NCI-H345 treated with DMSO at 0.1 percent for 48 hours (cell line): Measurements from ENCODE around the gene NRIP1.

Source experiments
- DNase-seq: peaks from one replicate; lab custom pipeline; 2025; ENCODE audit not compliant: unreplicated experiment; lab: John Stamatoyannopoulos, UW

The NRIP1 gene

DNA sequence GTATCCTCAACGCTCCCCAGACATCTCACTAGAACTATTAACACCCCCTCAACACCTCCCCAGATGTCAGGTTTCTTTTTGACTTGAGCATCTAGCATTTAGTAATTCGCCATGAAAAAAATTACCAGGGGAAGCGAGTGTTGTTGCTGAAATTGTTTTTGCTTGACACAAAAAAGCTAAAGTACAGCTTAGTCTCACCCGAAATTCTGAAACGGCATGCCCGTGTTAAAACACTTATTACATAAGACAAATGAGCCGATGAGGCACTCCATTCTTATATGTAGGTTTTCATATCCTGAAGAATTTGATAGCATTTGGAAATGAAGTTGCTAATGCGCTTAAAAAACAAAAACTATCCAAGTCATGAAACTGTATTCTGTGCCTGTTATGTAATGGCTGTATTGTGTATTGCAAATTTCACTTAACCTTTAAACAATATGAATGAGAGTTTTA, 1.3 kb upstream of the NRIP1 start:
- DNase-seq, result no peak

DNA sequence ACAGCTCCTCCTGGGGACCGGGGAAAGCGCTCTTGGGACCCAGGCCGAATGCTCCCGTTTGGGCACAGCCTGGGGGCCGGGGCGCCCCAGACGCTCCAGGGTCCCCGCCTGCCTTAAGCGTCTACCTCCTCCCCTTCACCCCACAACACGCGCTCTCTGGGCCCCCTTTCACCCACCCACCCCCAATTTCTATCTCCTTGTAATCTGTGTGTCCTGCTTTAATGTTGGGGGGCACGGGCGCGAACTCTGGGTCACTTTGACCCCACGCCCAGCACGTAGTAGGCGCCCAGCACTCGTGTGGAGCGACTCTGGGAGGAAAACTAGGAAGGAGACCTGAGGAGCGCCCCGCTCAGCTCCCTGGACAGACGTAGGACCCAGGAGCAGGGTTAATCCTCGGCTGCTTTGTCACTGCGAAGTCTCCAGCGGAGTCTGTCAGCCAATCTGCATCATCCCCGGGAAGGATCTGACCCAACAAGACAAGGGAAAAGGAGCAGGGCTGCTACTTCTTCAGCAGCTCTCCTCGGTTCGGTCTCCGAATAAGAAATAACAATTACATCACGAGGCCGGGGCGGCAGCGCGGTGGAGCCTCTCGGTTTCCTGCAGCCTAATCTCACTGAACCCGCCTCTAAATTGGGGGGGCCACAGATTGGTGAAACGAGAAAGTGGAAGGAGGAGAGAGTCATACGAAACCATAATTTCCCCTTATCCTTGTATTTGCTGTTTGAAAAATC, 757 bp upstream of the NRIP1 start:
- DNase-seq, result no peak

DNA sequence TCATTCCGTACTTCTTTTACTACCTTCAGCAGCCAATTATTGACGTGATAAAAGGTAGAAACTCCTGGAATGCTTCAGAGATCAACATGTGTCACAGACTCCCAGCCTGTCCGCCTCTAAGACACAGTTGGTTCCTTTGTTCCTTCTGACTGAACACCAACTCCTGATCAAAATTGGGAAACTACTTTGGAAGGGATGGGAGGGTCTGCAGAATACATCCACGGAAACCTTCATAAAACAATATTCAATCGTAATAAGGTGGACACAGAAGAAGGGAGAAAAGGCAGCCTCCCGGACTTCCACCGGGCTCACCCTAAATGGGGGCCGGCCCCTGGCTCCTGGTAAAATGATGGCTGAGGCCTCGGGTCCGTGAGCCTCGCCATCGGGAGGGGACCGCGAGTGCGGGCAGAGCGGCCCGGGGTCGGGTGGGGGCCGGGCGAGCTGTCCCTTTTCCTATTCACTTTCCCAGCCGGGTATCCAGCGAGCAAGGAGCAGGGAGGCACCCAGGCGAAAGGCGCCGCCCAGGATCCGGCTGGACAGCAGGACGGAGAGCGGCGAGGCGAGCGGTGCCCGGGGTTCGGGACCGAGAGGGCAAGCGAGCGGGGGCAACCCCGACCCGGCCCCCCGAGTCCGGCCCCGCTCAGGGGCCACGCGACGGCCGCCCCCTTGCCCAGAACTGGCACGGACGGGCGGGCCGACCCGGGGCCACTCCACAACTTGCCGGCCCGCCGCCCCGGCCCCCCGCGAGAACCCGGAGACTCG, 805 bp downstream of the NRIP1 start:
- DNase-seq, result no peak

DNA sequence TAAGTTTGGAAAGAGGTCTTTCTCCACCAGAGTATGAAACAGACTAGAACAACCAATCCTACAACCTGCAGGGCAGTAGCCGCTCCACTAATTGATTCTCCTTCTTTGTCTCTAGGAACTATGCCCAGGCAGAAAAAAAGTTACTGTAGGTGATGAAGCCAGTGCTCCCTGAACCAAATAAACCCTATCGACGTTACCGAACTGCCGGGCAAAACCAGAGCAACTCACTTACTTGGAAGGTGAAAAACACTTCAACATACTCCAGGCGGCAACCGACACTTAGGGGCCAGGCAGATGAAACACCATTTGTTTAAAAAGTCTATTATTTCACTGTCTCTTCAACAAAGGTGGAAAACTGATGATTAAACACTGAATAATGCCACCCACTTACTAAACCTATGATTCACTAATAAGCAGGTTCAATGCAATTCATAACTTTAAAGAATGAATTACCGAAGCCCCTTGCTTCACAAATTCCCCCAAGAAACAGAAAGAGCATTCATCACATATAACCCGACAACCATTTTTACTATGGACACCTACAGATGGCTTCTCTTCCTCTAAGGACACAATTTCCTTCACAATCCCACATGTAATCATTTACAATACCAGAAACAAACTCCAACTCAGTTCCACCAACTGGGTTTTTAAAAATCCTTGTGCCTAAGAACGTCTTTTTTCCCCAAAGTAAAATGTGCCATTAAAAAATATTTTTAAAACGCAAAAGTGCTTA, 1.6 kb downstream of the NRIP1 start:
- DNase-seq, result no peak

DNA sequence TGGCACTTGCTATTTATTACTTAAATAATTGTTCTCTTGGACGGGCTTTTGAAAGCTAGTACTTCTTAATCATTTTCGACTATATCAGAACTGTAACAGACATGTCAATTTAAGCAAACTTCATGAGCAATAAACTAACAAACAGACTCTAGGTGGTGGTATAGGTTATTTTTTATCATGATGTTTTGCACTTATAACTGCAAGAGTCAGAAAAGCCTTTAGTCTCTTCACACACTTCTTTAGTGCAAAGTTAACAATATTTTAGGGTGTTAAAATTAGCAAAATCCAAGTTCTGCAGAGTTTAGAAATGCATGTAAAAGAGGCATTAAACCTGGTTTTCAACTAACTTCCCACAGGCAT, 2.2 kb downstream of the NRIP1 start:
- no peak for DNase-seq

DNA sequence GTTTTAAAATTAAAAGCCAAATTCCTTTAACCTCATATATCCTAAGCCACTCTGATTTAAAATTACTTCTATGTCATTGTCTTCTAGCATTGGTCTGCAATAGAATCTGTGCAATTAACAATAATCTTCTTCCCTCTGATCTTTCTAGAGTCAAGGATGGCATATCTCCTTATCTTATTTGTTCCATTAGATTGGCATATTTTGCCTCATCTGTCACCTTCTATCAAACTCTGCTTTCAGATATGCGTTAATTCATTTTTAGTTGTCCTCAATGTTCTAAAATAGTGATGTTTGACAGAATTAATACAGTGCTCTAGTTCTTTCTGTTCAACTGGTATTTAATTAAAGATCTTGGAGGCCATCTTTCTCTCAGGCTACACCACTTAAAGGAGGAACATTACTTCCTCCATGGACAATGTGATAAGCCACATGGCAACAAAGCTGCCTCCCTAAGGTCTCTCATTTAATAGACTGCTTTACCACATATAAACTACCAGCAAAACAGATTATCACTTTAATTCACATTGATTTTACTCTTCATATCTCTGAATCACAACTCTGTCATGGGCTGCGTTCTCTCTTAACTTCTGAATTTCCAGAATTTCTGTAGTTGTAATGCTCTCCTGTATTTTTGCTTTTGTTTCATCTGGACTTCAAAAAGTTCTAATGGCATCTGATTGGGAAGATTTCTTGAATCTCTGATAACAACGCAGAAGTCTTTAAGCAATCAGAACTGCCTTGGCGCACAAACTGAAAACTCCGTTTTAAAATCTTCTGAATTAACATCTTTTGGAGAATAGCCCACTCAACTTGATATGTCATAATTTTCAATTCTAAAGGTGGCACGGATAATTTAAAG, 2.8 kb downstream of the NRIP1 start:
- DNase-seq, result no peak

DNA sequence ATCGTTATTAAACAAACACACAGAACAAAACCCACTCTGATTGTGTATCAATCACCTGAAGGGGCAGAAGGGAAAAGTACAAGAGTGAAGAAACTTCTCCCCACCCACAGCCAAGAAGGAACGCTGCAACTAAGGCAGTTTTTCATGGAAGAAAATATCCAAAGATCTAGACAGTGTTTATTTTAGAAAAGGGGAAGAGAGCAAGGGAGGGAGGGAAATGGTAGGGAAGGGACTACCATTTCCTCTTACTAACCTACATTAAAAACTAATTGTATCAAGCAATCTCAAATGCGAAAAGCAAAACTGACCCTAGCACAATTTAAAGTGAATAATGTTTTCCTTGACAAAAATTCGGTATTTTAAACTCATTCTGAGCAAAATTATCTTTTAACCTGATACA, 3.5 kb downstream of the NRIP1 start:
- no peak for DNase-seq

DNA sequence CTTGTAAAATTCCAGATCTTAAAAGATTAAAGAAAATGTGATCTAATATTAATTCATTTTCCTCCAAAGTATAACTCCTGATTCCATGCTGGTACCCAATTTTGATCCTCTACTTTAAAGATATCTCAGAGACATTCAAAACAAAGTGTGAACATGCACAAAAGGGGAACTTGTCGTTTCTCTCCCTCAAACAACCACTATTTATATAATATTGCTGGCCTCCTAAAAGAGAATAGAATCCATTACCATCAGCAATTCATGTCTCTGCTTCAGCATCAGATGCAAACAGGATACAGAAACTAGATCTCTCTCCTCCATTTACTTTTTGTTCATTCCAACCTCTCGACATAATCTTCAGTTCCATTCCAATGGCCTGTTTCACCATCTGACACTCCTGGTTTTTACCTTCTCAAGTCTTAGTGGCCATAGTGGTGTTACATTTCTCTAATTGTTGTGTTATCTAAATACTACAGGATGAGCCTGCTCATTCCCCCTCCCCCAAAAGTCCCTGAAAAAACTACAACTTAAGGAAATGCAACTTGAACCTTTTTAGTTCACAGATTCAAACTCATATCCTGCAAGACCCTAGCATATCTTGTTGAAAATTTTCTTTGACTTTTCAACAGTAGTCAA, 4.1 kb downstream of the NRIP1 start:
- DNase-seq, result no peak

DNA sequence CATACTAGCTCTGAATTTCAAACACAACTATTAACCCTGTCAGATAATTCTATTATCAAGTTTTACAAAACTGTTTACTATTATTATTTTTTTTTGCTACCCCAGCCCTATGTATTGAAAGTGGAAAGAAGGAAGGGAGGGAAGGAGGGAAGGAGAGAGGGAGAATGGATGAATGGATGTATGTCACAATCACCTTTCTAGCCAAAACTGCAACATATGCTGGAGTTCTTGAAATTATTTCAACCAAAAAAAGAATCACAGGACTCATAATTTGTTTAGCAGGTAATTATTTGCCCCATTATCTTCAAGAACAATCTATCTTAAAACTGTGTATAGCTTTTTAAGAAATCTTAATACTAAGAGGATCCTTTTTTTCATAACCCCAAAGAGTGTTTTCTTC, 5.4 kb downstream of the NRIP1 start:
- DNase-seq, result no peak

DNA sequence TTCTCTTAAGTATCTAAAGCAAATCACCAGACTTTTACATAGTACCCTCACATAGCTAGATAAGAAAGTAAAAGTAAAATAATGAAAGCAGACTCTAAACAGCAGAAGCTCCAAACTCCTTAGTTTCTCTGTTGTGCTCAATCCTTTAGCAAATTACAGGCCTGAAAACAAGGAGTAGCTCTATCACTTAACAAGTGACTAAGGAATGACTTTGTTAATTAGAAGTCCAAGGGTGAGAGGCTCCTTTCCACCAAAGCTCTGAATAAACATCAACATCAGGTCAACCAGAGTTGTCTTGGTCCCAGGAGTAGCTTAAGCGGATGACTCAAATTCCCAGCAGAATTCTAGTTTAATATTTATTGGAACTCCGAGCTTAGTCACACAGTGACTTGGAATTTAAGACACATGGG, 5.9 kb downstream of the NRIP1 start:
- DNase-seq, result no peak

DNA sequence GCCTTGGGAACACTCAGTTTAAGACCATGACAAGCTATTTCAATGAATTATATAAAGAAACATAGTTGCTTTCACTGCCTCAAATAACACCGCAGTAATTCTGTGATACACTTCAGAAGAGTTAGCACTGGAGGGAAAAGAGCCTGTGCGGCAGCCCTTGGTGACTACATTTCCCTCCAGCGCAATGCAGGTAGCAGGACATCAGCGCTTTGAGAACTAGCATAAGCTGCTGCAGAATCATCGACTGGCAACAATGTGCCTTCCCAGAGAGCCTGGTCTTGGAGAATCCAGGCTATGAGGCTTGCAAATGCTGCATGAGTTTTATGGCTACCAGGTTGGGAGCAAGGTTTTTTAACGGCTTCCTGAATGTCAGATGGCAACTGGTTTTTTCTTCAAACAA, 7.5 kb downstream of the NRIP1 start:
- no peak for DNase-seq

DNA sequence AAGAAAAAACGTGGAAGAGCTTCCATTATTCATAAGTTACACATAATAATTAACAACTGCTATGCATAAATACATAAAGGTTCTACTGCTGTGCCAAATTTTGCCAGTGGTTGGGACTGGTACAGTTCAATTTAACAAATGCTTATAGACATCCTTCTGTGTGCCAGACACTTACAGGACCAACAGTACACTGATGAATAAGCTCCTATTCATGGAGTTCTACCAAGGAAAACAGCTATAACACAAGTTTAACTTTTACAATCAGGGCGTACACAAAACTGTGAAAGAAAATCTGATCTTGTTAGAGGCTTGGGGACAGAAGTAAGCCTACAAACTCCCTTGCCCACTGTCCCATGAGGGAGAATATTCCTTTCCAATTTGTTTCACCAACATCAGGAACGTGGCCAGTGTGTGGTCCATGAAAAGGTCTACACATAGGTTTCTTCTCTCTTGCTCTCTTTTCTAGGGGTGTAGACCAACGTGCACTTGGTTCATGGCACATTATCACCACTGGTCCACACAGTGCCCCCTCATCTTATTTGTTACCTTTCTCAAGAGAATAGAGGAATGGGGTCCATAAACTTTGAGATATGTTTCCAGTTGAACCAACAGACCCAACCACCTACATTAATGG, 10.1 kb downstream of the NRIP1 start:
- DNase-seq, result no peak

DNA sequence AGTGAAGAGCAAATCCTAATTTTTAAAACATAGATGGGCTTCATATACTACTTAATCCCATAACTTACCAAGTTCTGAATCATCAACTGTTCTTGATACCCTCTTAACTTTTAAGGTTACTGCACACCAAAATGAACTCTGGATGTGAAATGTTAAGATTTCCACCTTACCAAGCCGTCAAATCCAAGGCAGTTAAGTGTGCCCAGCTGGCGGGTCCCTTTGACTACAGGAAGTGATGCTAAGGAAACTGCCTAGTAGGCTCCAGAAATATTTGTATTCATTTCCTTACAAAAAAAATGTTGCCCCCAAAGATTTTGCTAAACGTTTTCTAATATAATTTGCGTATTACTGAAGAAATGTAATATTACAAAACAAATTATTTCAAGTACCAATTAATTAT, 10.7 kb downstream of the NRIP1 start:
- DNase-seq, result no peak

DNA sequence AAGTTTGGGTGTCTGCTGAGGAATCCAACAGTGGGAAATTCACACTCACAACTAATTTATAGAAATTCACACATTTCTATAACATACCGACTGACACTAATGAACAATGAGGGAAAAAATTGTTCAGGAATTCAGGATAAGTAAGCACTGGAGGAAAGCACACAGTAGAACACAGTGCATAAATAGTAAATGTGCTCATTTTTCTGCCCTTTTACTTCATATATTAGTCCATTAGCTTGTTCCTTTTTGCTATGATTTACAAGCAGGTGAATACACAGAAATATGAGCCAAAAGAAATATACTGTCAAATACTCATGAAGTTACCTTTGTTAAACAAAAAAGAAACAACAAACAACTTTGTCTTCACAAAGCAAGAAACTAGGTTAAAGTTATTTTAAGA, 11.3 kb downstream of the NRIP1 start:
- DNase-seq, result no peak

DNA sequence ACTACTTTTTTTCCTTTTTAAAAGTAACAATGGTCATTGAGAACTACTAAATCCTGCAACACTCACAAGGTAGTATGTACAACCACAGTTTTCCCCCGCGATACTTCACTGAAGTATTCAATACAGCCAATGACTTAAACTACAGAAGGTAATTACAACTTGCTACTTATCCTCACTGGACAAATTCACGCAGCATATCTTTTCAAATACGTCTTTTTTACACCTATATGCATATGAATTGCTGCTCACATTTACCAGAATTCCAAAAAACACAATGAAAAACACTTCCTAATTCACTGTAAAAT, 12.4 kb downstream of the NRIP1 start:
- no peak for DNase-seq

DNA sequence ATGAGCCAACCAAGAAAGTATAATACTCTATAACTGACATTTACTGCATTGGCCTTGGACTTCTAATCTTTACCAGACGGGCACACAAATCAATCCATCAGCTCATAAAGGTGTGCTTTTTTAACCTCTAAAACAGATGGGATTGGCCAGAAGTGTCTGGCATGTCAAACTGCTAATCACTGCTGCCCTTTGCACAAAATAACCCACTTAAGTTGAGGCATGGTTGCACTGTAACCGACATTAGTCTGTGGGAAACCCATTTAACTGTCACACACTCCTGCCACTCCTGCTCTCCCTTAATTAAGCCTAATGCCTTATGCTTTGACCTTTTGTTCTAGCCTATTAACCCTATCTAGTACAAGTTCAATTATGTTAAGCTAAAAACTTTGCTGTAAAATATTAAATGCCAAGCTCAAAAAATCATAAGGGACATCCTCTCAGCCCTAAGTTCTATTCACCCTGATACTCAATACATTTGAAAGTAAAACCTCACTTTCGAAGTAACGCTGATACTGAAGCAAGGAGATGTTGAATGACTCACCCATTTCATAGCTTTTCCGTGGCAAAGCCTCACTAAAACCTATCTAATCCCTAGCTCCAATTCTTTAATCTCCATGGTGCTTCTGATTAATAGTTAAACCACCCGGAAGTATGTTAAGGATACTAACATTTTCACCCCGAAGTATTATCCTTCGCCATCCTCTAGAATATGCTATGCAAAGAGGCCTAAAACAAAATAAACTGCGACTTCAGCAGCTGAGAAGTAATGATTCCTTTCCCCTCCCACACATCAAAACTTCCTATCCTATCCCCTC, 12.9 kb downstream of the NRIP1 start:
- no peak for DNase-seq

DNA sequence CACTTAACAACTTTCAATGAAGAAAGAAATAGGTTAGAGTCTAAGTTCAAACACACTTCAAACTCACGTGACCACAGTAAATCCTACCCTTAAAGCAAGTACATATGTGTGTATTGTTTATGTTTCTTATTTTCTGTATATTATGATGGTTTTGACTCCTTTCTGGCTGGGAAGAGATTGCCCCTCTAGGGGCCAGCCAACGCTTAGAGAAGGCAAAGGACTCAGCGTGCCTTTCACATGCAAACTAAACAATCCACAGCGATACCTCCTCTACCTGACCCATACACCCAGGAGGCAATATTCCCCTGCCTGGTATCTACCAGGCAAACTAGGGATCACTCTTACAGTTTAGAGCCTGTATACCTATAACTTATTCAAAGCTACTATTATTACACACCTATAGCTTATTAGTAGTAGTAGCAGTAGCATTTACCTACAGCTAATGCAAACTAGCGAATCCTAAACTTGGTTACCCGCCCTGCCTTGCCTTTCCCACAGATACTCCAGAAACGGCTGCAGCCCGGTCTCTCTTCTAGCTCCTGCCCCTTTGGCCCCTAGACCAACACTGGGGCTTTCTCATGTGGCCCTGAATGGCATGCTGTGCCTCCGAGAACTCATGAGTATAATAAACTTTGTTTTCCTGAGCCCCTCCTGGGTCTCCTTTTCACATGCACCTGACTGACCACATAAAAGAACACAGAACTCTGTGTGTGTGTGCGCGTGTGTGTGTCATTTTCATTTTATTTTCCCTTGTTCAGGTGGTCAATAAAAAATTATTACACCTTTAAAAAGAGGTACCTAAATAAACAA, 14.0 kb downstream of the NRIP1 start:
- no peak for DNase-seq

DNA sequence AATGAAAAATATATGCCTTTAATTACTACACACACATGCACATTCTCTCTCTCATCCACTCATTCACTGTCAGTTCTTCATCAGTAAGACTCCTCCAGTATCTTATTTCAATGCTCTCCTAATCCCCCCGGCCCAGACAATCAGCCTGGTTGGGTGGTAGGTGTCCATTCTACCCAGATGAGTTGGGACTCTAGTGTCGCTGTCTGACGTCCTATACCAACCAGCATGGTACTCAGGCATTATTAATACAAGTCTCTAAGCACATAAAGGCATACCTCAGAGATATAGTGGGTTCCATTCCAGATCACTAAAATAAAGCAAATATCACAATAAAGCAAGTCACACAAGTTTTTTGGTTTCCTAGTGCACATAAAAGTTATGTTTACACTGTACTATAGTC, 19.8 kb downstream of the NRIP1 start:
- no peak for DNase-seq

DNA sequence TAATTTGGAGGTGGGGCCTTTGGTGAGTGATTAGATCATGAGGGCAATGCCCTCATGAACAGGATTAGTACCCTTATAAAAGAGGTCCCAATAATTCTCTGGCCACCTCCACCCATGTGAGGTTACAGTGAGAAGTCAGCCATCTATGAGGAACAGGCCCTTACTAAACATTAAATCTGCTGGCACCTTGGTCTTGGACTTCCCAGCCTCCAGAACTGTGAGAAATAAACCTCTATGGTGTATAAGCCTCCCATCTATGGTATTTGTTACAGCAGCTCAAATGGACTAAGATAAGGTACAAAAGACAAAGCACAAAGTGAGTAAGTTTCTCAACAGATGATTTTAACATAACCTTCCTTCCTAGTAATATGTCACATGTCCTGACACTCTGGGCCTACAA, 22.3 kb downstream of the NRIP1 start:
- no peak for DNase-seq
